ENCODE results near the gene SHISA6. TPM values are rescaled to one million over a fixed set of nuclear protein-coding genes. Genes with fewer than 3 reads are reported as not detected.

Gene SHISA6
- 1 to 10 TPM in 1 of 9 donors, under 1 TPM in 8; 0.16 to 1.0 (median 0.29) TPM for total RNA-seq
- under 1 TPM; 0.27 to 0.35 TPM for polyA plus RNA-seq
- long read RNA-seq, donor 1, partial matches to known transcripts = 0 of 1 reads
- long read RNA-seq, donor 1, other reads (novel, unspliced or antisense) = 1 of 1 reads
- long read RNA-seq, donor 2, partial matches to known transcripts = 0 of 1 reads
- long read RNA-seq, donor 2, other reads (novel, unspliced or antisense) = 1 of 1 reads
- long read RNA-seq, donor 3, partial matches to known transcripts = 0 of 1 reads
- long read RNA-seq, donor 3, other reads (novel, unspliced or antisense) = 1 of 1 reads

DNA sequence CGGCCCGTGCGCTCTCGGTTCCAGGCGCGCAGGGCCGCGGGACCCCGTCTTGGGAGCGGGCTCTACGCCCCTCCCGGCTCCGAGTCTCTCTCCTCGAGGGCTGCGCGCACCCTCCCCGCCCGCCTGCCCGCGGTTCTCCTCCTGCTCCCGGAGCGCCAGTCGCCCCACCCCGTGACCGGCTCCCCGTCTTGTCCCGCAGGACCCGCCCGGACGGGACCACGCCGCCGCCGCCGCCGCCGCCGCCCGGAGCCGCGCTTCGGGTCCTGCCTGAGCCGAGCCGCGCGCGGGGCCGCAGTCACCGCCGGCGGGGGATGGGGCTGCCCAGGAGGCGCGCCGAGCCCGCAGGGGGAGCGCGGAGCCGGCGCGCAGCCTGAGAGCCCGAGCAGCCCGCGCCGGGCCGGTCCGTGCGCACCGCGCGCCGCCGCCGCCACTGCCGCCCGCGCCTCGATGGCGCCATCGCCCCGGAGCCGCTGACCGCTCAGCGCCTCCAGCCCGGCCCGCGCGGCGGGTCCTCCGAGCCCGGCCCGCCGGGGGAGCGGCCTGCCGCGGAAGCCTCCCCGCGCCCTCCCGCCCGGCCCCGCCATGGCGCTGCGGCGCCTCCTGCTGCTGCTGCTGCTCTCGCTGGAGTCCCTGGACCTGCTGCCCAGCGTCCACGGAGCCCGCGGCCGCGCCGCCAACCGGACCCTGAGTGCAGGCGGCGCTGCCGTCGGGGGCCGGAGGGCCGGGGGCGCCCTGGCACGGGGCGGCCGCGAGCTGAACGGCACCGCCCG lies at the start of gene SHISA6:
Gene SHISA6 (plus strand): TSS at position 373 of the 770 bp plus-strand sequence.
- ATAC-seq = no peak
- no peak for DNase-seq

DNA sequence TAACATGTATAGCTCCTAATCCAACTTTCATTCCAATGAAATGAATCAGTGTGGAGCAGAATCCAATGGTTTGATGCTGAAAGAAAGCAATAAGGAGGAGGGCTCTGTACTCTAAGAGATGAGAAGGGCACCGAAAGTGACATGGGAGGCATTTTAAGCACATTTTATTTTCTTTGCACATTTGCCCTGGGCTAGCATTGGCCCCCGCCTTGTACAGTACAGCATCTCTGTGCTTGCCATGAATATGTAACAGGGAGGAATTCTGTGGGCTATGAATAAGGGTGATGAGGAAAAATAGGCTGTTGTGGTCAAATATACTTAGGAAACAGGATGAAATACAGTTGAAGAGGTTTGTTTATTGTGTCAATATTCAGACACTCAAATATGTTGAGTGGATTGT lies 45.2 kb upstream of the SHISA6 start:
- TF ChIP-seq POLR2A (IDR thresholded peaks at IDR 0.05) = no peak
- TF ChIP-seq, protein P1, sequence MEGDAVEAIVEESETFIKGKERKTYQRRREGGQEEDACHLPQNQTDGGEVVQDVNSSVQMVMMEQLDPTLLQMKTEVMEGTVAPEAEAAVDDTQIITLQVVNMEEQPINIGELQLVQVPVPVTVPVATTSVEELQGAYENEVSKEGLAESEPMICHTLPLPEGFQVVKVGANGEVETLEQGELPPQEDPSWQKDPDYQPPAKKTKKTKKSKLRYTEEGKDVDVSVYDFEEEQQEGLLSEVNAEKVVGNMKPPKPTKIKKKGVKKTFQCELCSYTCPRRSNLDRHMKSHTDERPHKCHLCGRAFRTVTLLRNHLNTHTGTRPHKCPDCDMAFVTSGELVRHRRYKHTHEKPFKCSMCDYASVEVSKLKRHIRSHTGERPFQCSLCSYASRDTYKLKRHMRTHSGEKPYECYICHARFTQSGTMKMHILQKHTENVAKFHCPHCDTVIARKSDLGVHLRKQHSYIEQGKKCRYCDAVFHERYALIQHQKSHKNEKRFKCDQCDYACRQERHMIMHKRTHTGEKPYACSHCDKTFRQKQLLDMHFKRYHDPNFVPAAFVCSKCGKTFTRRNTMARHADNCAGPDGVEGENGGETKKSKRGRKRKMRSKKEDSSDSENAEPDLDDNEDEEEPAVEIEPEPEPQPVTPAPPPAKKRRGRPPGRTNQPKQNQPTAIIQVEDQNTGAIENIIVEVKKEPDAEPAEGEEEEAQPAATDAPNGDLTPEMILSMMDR (IDR thresholded peaks at IDR 0.05) = no peak
- H3K36me3 ChIP-seq = no peaks in the 10 kb centered on the region
- intact Hi-C loops (cut with DNase I) = loop anchor here in 1 of 10 donors (10.0 kb wide), 1 partner anchor 61 kb away; no protein-coding TSS in a partner anchor
- no peak for DNase-seq
- H3K27ac ChIP-seq = no peak overlapping the region
- H3K4me1 ChIP-seq = no peaks in the 10 kb centered on the region
- WGBS, 4 donors = 79 to 88% (median 82%) methylated on average over 2 of the region's 2 CpGs
- peaks cover 0 to 5% (median 0%) of the 10 kb centered on the region in 12 donors for H3K9me3 ChIP-seq
- no peak overlapping the region for H3K4me3 ChIP-seq
- H3K27me3 ChIP-seq = peaks cover 0 to 3% (median 0%) of the 10 kb centered on the region in 9 donors
- no peak for ATAC-seq

More for the DNA sequence above, at the start of gene SHISA6:
- intact Hi-C loops (cut with DNase I) = no loop called here
- Histone ChIP-seq H3K4me1 (peaks cover 0 to 14% (median 0%) of the 10 kb centered on the region in 12 donors), H3K27me3 (peaks cover 8 to 73% (median 47%) of the 10 kb centered on the region in 9 donors), H3K36me3 (no peaks in the 10 kb centered on the region), H3K4me3 (peak within 1 kb of the TSS in 11 of 12 donors; percentile 2 to 55 (median 45)), H3K27ac (peak within 1 kb of the TSS in 2 of 12 donors; percentile 22 to 29), H3K9me3 (no peaks in the 10 kb centered on the region)
- no peak for TF ChIP-seq POLR2A (IDR thresholded peaks at IDR 0.05)
- TF ChIP-seq, protein P1 (IDR thresholded peaks at IDR 0.05) = no peak
- 1 to 2% (median 1%) methylated on average over 34 to 126 of the region's 126 CpGs for WGBS, 4 donors

DNA sequence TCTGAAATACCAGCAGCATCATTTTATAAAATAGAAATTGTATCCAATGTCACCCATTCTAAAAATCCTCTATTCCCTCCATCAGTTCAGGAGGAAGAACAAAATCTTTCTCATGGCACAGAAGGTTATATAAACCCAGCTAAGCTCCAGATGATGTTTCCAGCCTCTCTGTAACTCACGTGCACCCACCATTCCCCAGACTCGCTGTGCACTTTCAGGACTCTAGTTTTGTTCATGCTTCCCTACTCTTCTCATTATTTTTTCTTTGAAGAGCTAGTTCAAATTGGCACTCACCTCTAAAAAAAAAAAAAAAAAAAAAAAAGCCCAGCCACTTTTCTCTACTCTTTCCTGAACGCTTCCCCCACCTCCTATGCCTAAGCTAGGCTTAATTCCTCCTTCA lies 36.0 kb upstream of the SHISA6 start:
- DNase-seq = no peak
- no peak overlapping the region for H3K4me3 ChIP-seq
- WGBS, 4 donors = 70 to 74% (median 72%) methylated on average over 3 of the region's 3 CpGs
- no peak for TF ChIP-seq POLR2A (IDR thresholded peaks at IDR 0.05)
- no peaks in the 10 kb centered on the region for H3K4me1 ChIP-seq
- intact Hi-C loops (cut with DNase I) = no loop called here
- no peak overlapping the region for H3K27ac ChIP-seq
- peaks cover 0 to 3% (median 0%) of the 10 kb centered on the region in 12 donors for H3K9me3 ChIP-seq
- no peaks in the 10 kb centered on the region for H3K27me3 ChIP-seq
- ATAC-seq = no peak
- H3K36me3 ChIP-seq = no peaks in the 10 kb centered on the region

DNA sequence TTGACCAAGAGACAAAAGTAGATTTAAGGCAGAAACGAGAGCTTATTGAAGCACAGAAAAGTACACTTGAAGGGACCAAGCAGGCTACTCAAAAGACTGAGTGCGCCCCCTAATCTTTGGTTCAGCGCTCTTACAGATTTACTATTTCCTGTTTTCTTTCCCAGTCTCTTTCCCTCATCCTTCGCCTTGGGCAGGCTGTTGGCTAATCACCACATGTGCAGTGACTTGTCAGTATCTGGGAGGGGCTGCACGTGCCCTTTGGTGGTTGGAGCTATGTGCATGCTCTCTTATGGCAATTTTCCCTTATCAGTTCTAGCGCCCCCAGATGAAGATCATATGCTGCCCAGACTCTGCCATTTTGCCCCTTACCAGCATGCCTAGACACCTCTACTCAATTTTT lies 35.4 kb upstream of the SHISA6 start:
- Histone ChIP-seq H3K9me3 (peaks cover 0 to 8% (median 0%) of the 10 kb centered on the region in 12 donors), H3K4me1 (no peaks in the 10 kb centered on the region), H3K27ac (no peak overlapping the region), H3K27me3 (no peaks in the 10 kb centered on the region), H3K4me3 (no peak overlapping the region), H3K36me3 (no peaks in the 10 kb centered on the region)
- ATAC-seq (no peak), DNase-seq (no peak)
- no peak for TF ChIP-seq POLR2A (IDR thresholded peaks at IDR 0.05)
- TF ChIP-seq, protein P1 (IDR thresholded peaks at IDR 0.05) = no peak
- WGBS, 4 donors = 55 to 60% (median 57%) methylated on average over 6 of the region's 6 CpGs
- intact Hi-C loops (cut with DNase I) = no loop called here

Data from heart left ventricle (tissue), 16 donors.